Measurements from ENCODE around the gene DENND5B. TPM values are rescaled to one million over a fixed set of nuclear protein-coding genes. Genes with fewer than 3 reads are reported as not detected.

Gene DENND5B
- total RNA-seq, 1 experiment from 2014 or later = 9.2 TPM

DNA sequence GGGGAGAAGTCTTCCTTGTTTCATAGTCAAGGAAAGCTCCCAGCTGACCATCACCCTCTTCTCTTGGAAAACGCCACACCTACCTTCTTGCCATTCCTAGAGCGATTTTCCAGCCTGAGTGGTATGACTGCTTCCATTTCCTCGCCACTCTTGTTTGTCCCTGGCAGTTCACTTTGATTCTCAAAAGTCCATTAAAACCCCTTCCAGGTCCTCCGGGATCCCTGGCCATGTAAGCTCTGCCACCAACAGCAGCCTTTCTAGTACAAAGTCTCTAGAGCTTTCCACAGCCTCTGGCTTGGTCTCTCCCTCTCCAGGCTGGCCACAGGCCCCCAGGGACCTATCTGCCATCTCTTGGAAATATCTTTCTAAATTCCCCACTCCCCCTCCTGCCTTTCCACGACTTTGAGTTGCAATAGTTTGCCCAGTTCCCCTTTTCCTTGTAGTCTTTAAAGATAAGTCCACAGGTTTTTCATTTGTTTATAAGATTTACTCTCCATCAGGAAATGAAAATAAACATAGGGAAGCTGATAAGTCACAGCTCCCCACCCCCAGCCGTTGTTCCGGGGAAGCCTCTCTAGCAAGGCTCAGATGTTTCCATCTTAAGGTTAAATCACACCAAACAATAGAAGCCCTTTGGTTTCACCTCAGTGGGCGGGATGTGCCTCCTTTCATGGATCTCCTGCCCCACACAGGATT, 222.1 kb downstream of the DENND5B start:
- H3K27ac ChIP-seq = peak overlapping the region; percentile 78

DNA sequence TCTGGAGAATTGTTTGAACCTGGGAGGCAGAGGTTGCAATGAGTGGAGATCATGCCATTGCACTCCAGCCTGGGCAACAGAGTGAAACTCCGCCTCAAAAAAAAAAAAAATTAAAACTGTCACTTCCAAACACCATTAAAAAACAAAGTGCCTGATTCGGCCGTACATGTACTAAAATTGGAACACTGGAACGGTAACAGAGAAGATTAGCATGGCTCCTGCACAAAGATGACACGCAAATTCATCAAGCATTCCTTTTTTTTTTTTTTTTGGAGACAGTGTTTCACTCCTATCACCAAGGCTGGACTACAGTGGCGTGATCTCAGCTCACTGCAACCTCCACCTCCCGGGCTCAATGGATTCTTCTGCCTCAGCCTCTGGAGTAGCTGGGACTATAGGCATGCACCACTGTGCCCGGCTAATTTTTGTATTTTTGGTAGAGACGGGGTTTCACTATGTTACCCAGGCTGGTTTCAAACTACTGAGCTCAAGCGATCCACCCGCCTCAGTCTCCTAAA, 224.8 kb downstream of the DENND5B start:
- no peak for DNase-seq
- Histone ChIP-seq H3K4me3 (no peak overlapping the region), H3K27ac (no peak overlapping the region), H3K9me3 (ENCODE audit: insufficient read depth, low read depth) (no peaks in the 10 kb centered on the region), H3K4me1 (replicated peaks; ENCODE audit: insufficient read depth) (peaks cover 50% of the 10 kb centered on the region), H3K27me3 (ENCODE audit: insufficient read depth, low read depth) (no peaks in the 10 kb centered on the region), H3K9me2 (ENCODE audit: insufficient read depth) (no peaks in the 10 kb centered on the region), H3F3A (ENCODE audit: insufficient read depth, low read depth) (peaks cover 47% of the 10 kb centered on the region), H3K36me3 (ENCODE audit: low read depth) (no peaks in the 10 kb centered on the region), H4K20me1 (ENCODE audit: insufficient read depth) (no peaks in the 10 kb centered on the region), H3K79me2 (ENCODE audit: low read depth) (no peaks in the 10 kb centered on the region), H3K4me2 (no peak overlapping the region), H2AFZ (no peak overlapping the region)
- POLR2A ChIA-PET (ENCODE audit: unreplicated experiment) = no interaction called here
- no TSS peak for BruUV-seq (replicated peaks)
- intact Hi-C loops (cut with micrococcal nuclease; ENCODE audit: unreplicated experiment) = no loop called here
- CTCF ChIA-PET = interaction anchor here (0.6 to 0.7 kb wide), 2 partner anchors 14 to 293 kb away, joined by 4 to 10 read pairs; partner anchors contain the start of gene ETFBKMT
- TF ChIP-seq EZH2 (IDR thresholded peaks at IDR 0.05; ENCODE audit: low read depth) = no peak
- TF ChIP-seq, protein P1, sequence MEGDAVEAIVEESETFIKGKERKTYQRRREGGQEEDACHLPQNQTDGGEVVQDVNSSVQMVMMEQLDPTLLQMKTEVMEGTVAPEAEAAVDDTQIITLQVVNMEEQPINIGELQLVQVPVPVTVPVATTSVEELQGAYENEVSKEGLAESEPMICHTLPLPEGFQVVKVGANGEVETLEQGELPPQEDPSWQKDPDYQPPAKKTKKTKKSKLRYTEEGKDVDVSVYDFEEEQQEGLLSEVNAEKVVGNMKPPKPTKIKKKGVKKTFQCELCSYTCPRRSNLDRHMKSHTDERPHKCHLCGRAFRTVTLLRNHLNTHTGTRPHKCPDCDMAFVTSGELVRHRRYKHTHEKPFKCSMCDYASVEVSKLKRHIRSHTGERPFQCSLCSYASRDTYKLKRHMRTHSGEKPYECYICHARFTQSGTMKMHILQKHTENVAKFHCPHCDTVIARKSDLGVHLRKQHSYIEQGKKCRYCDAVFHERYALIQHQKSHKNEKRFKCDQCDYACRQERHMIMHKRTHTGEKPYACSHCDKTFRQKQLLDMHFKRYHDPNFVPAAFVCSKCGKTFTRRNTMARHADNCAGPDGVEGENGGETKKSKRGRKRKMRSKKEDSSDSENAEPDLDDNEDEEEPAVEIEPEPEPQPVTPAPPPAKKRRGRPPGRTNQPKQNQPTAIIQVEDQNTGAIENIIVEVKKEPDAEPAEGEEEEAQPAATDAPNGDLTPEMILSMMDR (conservative IDR thresholded peaks at IDR 0.05) = no peak

More for the DNA sequence above, 222.1 kb downstream of the DENND5B start:
- TF ChIP-seq, protein P1 (conservative IDR thresholded peaks at IDR 0.05) = no peak
- TF ChIP-seq EZH2 (IDR thresholded peaks at IDR 0.05; ENCODE audit: low read depth) = no peak
- no peaks in the 10 kb centered on the region for H3K79me2 ChIP-seq (ENCODE audit: low read depth)
- no peaks in the 10 kb centered on the region for H3K36me3 ChIP-seq (ENCODE audit: low read depth)
- BruUV-seq (replicated peaks) = no TSS peak
- H3K4me1 ChIP-seq (replicated peaks; ENCODE audit: insufficient read depth) = peaks cover 33% of the 10 kb centered on the region
- H4K20me1 ChIP-seq (ENCODE audit: insufficient read depth) = no peaks in the 10 kb centered on the region
- no peaks in the 10 kb centered on the region for H3K27me3 ChIP-seq (ENCODE audit: insufficient read depth, low read depth)
- peaks cover 28% of the 10 kb centered on the region for H3F3A ChIP-seq (ENCODE audit: insufficient read depth, low read depth)
- no peaks in the 10 kb centered on the region for H3K9me2 ChIP-seq (ENCODE audit: insufficient read depth)
- POLR2A ChIA-PET (ENCODE audit: unreplicated experiment) = interaction anchor here (0.6 to 0.9 kb wide), 3 partner anchors 43 to 723 kb away, joined by 4 to 11 read pairs (median 7); partner anchors contain the start of gene SINHCAF
- H3K4me3 ChIP-seq = no peak overlapping the region
- intact Hi-C loops (cut with micrococcal nuclease; ENCODE audit: unreplicated experiment) = no loop called here
- H3K4me2 ChIP-seq = peak overlapping the region; percentile 67; the same call in 1 of the 2 replicates
- DNase-seq = peak in 1 of 2 experiments; percentile 5
- no peak overlapping the region; the same call in 1 of the 2 replicates for H2AFZ ChIP-seq
- CTCF ChIA-PET = no interaction called here
- H3K9me3 ChIP-seq (ENCODE audit: insufficient read depth, low read depth) = no peaks in the 10 kb centered on the region

DNA sequence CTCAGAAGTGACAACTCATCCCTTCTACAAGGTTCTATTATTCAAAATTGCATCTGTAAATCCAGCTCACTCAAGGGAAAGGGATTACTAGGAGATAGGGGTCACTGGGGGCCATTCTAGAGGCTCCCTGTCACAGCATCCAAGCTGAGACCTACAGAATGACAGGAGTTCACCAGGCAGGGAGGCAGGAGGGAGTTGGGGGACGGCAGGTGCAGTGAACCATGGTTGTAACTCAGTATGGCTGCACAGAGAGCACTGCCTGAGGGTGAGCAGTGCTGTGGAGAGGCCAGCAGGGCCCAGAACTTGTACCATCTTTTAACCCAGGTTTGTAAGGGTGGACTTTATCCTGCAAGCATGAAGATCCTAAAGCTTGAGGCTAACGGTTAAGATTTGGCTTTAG, 227.1 kb downstream of the DENND5B start:
- no peaks in the 10 kb centered on the region for H3K36me3 ChIP-seq (ENCODE audit: low read depth)
- BruUV-seq (replicated peaks) = no TSS peak
- 0 out of 2 replicates have a peak overlapping the region, but pooled peaks have one; percentile 63 for H3K27ac ChIP-seq
- DNase-seq = no peak
- H3K27me3 ChIP-seq (ENCODE audit: insufficient read depth, low read depth) = no peaks in the 10 kb centered on the region
- no peak overlapping the region for H2AFZ ChIP-seq
- no peaks in the 10 kb centered on the region for H4K20me1 ChIP-seq (ENCODE audit: insufficient read depth)
- H3K9me2 ChIP-seq (ENCODE audit: insufficient read depth) = no peaks in the 10 kb centered on the region
- H3K9me3 ChIP-seq (ENCODE audit: insufficient read depth, low read depth) = no peaks in the 10 kb centered on the region
- TF ChIP-seq EZH2 (IDR thresholded peaks at IDR 0.05; ENCODE audit: low read depth) = no peak
- TF ChIP-seq, protein P1 (conservative IDR thresholded peaks at IDR 0.05) = no peak
- CTCF ChIA-PET = interaction anchor here (1.3 to 2.3 kb wide), 2 partner anchors 70 to 92 kb away, joined by 3 to 11 read pairs; no protein-coding TSS in a partner anchor
- no peak overlapping the region for H3K4me3 ChIP-seq
- POLR2A ChIA-PET (ENCODE audit: unreplicated experiment) = interaction anchor here (0.8 kb wide), 1 partner anchor 13 kb away, joined by 20 read pairs; no protein-coding TSS in a partner anchor
- intact Hi-C loops (cut with micrococcal nuclease; ENCODE audit: unreplicated experiment) = loop anchor here (1.0 to 5.0 kb wide), 4 partner anchors 37 to 272 kb away; partner anchors contain the start of gene SINHCAF
- H3K4me1 ChIP-seq (replicated peaks; ENCODE audit: insufficient read depth) = peaks cover 29% of the 10 kb centered on the region
- H3K79me2 ChIP-seq (ENCODE audit: low read depth) = no peaks in the 10 kb centered on the region
- H3K4me2 ChIP-seq = peak overlapping the region; percentile 85
- H3F3A ChIP-seq (ENCODE audit: insufficient read depth, low read depth) = peaks cover 29% of the 10 kb centered on the region
